GM19025 (cell line): ENCODE results near the gene TBC1D22A.
"Not testable (repeated sequence)": the region's sequence is repeated elsewhere in the genome, so short reads cannot be mapped to it uniquely, and the experiment has no call there.

Experiments
- ATAC-seq: cut with Tn5 transposase; IDR thresholded peaks from one replicate; pipeline ENCODE4 v1.9.1; 2021; ENCODE audit warnings: mild to moderate bottlenecking, low read depth, moderate library complexity; ENCODE audit not compliant: unreplicated experiment

TBC1D22A gene

DNA sequence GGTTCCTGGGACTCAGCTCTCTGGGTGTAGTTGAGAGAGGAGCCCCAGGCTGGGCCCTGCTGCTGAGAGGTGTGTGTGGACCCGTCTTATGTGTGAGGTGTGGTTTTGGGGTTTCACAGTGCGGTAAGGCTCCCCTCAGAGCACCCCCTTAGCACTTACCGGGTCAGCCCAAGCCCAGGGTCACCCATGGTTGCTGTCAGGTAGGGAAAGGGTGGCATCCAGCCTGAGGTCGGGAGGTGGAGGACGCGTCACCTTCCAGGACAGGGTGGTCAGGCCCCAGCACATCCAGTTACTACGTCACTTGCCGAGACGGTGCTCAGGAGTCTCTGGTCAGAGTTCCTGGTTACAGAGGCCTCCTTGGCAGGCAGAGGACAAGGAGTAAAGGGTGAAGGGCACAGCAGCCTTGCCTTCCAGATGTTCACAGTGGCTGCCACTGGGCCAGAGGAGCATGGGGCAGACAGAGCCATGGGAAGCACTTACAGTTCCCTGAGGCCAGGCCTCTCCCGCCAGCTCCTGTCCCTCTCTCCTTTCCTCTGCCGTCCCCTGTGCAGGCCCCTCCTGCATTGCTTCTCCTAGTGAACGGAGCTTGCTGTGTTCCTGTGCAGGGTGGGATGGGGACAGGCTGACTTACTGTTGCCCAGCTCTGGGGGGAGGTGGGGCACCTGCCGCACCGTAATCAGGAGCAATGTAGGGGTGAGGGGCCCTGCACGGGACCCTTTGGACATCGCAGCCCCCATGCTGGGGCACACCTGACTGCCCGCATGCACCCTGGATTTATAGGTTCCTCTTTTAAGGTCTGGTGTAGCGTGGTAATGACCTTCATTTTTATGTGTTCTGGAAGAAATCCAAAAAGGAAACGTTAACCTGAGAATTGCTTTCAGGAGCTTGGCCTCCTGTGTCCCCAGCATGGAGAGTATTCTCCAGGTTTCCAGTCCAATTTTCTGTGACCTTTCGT, 285.9 kb downstream of the TBC1D22A start:
- no peak for ATAC-seq

DNA sequence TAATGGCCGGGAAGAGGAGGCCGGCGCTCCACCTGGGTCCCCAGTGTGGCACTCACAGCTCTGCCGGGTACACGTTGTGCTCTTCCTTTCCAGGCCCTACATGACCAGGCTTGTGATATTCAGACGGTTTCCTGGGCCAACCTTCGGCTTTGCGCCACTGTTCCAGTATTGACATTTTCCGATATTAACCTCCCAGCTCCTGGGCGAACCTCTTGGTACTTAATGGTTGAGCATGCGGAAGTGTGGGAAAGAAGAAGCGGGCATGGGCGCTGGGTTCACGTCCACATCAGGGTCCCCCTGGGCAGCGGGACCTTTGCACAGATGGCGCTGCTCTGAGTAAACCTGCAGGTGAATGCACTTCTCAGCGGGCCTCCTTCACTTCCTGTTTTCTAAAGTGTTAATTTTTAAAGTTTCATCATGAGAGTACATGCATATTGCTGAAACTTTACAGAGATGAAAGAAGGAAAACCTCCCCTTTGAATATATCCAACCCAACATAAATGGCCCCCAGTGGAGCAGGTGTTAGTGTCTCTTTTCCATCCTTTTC, 286.7 kb downstream of the TBC1D22A start:
- no peak for ATAC-seq

DNA sequence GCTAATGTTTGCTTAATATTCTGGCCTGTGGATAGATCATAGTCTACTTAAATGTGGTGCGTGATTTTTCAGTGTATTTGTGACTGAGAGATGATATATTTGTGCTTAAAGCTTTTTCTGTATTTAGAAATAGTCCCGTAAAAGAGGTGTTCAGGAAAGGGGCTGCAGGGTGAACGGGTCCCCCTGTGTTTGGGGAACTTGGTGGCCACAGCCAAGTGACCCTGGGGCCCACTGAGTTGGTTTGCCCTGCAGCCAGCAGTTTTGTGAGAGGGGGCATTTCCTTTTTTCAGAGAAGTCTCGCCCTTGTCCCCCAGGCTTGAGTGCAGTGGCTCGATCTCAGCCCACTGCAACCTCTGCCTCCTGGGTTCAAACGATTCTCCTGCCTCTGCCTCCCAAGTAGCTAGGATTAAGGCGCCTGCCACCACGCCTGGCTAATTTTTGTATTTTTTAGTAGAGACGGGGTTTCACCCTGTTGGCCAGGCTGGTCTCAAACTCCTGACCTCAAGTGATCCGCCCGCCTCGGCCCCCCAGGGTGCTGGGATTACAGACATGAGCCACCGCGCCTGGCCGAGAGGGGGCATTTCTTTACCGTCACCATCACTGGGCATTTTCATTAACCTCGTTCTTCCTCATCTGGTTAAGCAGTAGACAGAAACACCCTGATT, 287.4 kb downstream of the TBC1D22A start:
- not testable (repeated sequence) for ATAC-seq

DNA sequence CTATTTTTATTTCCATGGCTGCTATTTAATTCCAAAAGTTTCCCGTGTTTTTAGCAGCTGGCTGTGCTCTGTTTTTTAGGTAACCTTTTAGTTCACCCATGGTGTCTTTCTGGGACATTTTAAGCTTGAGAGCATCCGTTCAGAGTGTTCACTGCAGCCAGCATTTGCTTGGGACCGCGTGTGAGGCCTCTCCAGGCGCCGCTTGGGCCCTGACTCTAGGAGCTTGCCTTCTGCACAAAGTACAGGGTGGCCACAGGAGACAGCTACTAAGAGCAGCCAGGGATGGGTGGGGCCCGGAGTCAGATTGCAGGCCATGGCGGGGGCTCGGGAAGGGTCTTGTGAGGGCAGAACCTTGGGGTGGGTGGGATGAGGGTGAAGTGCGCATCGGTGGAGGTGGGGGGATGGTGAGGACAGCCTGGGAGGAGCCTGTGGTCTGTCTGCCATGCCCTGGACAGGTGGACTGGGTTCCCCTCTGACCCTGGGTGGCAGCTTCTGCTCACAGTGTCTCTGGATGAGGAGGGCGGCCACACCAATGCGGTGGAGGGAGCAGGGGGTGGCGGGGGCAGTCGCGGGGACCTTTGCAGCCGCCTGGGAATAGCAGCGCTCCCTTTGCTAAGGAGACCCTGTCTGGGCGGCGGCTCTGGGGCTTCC, 288.1 kb downstream of the TBC1D22A start:
- ATAC-seq = no peak

DNA sequence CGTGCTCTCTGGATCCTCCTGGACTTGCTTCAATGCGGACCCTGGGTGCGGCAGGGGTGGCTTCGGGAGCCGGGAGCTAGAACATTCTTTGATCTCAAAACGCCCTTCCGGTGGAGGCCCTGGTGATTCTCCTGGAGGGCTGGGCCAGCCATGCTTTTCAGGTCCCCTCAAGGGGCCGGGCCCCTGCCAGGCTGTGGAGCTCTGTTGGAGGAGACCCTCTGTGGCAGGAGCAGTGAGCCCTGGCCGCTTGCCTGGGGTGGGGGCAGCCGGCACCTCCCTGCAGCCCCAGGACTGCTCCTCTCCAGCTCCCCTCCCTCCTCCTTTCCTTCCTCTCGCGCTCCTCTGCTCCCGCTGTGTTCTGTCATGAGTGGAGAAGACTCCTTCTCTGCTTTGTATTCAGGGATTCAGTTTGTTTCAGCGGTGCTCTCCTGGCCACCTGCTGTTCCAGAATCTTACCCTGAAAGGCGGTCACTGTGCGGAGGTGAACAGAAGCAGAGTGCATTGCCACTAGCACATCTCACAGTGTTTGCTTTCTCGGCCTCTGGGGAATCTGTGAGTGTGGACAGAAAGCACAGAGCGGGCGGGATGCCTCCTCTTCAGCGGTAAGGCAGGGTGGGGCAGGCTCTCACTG, 289.1 kb downstream of the TBC1D22A start:
- no peak for ATAC-seq

DNA sequence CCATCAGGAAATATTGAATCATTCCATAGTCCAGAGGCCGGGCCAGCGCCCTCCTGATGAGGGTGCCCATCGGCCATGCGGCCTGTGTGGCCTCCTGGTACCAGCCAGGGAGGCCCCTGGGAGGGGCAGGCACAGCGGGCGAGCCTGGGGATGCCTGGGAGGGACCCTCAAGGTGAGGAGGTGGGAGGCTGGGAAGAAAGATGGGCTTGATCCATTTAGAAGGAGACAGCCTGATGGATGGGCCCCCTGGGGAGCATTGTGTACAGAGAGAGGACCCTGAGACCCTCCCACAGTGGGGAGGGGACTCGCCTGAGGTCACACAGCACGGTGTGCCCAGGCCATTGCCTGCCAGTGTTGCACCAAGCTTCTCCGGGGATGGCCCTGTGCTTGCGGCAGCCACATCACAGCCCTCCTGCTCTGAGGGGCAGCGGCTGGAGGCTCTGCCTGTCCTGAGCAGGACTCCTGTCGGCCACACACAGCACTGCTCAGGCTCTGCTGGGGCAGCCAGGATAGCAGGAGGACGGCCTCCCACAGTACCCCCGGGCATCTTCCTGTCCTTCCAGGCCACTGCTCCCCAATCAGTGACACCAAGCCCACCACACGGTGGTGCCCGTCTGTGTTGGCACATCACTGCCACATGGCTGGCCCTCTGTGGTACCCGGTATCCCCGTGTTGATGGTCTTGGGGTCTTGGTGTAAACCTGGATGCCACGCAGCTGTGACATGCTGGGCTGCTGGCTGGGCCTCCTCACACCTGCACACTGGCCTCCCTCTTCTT, 290.0 kb downstream of the TBC1D22A start:
- no peak for ATAC-seq

DNA sequence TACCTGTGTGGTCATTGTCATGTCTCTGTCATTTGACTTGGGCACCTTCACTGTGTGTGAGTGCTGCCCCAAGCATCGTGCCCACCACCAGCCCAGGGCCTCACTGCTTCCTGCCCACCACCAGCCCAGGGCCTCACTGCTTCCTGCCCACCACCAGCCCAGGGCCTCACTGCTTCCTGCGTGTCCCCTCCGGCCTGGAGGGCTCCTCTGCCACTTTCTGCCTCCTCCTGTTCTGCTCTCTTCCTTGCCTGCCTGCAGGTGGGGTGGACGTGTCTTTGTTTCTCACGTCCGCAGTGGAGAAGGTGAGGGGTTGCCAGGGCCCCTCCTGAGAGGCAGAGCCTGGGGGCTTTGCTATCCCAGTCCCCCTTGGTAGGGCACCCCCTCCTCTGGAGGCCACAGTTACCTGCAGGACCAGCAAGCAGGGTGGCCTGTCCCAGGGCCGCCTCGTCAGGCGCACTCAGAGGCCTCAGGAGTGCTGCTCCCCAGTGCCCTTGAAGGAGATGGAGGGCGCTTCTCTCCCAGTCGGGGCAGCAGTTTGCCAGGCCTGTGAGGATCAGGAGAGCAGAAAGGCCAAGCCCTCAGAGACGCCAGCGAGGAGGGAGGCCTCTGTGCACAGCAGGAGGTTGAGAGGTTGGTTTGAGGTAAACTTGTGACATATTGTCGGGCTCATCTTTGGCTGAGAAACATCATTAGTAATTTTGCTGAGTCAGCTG, 290.7 kb downstream of the TBC1D22A start:
- ATAC-seq = no peak

DNA sequence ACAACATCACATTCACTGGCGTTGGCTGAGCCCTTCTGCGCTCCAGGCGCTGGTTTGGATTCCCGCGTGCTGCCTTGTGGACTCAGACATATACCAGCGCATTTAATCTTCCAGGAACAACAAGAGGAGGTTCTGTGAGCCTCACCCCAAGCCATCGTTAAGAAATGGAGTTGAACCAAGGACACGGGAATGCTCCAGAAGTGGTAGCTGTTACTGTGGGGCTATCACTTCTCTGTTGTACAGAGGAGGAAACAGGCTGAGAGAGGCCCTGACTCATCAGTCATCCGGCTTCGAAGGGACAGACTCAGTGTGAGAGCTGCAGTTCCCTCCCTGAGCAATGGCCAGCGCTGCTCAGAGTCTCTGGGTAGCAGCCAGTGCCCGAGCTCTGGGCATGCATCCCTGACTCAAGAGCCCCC, 291.3 kb downstream of the TBC1D22A start:
- ATAC-seq = no peak

DNA sequence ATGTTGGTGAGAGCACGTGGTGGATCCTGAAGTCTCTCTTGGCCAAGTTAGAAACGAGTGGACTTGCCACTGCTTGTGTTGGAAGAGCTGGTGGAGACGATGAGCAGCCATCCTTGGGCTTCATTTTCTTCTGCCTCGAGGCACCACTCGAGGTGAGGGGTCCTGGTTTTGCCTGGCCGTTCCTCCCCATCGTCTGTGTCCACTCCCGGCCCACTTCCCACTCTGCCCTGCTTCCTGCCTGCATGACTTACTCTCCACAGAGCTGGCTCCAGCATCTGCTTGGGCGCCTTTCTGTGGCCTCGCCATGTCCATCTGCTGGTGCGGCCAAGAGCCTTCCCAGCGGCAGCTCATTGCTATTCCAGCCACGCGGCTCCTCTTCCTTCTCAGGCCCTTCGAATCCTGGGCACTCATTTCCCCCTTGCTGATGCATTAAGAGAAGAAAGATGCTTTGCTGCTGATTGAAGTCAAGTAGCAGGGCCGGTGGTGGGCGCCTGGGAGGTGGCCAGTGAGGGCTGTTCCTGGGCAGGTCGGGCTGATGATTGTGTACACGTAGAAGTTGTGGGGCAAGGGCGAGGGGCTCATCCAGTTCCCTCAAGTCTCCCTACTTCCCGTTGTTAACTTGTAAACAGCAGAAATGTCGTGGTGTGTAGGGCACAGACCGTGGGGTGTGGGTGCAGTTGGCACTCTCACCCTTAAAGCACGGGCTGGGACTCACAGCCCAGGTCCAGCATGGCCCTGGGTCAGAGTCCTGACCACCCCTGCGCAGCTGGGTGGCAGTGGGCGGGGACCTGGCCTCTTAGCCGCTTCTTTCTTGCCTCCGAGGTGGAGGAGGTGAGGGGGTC, 292.0 kb downstream of the TBC1D22A start:
- no peak for ATAC-seq

DNA sequence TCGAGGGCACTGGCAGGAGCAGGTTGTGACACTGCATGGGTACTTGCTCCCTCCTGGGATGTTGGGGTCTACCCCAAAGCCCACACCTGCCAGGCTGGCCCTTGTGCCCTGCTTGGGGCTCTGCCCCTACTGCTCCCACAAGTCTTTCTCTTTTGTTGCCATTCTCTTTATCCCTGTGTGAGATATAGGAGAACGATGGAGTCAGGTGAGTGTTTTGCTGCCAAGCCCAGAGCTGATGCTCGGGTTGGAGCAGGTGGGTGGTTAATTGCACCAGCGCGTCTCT, 292.6 kb downstream of the TBC1D22A start:
- no peak for ATAC-seq

DNA sequence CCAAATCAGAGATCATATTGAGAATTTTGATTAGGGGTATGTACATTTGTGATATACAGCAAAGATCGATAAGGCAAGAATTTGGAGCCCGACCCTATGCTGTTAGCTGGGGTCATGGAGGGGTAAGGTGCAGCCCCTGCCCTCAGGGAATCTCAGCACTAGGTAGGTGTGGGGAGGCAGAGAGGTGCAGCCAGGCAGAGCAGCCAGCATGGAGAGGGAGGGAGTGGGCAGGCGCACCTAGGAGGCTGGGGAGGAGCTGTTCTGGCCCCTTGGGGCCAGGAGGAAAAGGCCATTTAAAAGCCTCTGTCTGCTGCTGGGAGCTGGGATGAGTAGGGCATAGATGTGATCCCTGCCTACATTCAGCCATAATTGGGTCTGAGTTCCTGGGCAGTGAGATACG, 293.0 kb downstream of the TBC1D22A start:
- no peak for ATAC-seq

DNA sequence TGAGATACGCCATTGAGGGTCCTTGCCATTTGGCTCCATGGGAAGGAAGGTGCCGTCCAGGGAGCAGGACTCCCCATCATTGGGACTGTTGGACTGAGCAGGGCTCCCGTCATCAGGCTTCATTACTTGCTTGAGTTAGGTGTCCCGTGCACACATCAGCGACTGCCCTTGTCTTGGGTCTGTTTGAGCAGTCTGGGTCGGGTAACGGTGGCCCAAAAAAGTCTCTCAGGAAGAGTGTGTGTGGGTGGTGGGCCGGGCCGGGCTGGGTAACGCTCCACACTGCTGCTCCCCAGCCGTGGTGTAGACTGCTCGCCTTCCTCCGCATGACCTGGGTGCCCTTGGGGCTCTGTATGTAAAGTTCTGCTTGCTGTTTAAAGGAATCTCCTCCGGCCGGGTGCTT, 293.5 kb downstream of the TBC1D22A start:
- ATAC-seq = no peak

DNA sequence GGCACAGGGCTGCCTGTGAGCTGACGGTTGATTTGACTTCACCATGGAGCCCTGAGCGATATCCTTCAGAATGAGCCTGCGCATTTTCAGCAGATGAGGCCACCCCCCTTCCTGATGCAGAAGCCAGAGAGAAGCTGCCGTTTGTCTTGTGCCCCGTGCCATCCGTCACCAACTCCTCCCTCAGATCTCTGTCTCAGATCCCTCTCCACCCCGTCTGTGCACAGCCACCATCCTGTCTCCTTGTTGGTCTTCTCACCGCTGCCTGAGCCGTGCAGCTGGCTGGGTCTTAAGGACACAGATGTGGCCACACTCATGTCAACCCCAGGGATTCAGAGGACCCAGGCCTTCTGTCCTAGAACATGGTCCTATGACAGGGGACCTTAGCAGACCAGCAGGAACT, 293.9 kb downstream of the TBC1D22A start:
- no peak for ATAC-seq

DNA sequence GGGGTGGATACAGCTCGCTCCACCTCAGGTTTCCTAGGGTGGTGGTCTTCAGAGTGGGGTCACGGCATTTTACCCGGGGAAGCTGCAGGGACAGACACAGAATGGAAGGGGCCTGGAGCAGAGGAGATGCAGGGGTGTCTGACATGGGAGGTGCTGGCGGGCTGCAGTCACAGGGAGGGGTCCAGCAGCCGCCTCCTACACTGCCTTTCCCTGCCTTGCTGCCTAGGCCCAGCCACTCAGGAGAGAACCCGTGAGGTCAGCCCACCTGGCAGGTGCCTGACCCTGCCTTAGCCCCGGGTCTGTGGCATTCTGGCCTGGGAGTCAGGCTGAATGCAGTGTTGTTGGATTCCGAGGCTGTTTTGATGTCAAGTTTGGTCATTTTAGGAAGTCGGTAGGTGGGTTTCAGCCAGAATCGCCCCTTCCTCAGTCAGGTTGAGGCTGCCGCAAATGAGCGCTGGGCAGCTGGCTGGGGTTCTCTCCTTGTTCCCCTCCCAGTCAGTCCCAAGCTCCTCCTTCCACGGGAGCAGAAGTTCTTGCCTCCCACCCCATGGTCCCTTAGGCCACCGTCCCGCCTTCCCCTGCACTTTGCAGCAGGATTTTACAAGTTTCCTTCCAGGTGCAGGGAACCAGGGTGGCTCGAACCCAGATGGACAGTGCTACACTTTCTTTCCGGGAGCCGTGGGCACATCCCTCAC, 294.5 kb downstream of the TBC1D22A start:
- ATAC-seq = no peak

DNA sequence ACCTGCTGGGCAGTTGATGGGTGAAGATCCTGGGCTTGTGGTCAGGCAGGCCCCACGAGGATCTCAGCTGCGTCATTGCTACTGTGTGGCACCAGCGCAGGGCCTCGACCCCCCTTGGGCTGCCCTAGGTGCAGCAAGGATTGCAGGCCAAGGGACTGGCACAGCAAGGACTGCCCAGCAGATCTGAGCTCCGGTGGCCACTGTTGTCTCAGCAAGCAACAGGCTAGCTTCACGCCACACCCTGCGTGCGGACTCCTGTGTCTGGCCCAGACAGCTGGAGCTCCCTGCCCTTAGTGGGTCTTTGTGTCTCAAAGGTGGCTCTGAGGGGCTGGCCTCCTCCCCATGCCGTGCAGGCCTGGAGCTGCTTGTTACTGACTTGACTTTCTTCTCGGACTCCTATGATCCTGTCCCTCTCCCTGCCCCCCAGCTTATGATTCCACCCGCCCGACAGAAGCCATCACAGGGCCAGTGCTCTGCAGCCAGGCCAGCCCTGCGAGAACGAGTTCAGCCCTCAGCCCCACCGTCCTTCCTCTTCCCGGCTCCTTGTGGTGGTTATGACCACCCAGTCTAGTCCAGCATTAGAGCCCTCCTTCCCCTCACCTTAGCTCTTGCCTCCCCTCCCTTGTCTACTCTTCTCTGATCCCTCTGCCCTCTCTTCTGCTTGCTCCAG, 295.6 kb downstream of the TBC1D22A start:
- no peak for ATAC-seq

DNA sequence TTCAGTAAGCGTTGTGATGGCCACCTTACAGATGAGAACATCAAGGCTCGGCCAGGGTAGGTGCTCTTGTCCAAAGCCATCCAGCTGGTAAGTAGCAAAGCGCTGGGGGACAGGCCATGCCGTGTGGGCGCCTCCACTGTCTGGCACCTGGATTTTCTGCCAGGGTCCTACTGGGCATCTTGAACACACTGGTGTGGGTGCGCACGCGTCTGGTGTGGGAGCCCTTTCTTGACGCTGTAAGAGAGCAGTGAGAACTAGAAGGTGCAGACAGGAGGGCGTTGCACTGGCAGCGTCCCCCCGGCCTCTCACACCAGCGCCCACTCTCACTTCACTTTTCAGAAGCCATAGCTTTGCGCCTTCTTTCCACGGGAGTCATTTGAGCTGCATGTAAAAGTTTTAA, 296.6 kb downstream of the TBC1D22A start:
- no peak for ATAC-seq

DNA sequence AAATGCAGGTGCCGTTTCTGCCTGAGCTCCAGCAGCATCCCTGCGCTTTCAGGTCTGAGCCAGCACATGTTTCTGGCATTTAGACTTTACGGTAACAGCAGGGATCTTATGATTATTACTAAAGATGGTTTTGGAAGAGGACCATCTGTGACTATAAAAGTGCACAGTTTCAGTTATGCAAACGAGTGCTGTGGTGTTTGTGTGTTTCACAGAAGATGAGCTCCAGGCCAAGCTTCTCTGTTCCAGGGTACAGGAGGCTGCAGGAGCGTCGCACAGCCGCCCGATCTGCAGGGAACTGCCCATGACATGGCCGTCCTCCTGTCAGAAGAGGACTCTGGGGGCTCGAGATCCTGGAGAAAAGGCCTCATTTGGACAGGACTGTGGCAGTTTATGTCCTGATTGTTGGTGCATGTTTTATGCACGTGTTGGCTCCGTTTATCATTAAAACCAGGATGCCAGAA, 297.3 kb downstream of the TBC1D22A start:
- ATAC-seq = no peak
